ENCODE results near the gene BCL11A. TPM values are rescaled to one million over a fixed set of nuclear protein-coding genes. Genes with fewer than 3 reads are reported as not detected.

The BCL11A gene
- polyA plus RNA-seq, 1 donor, result 3.1 TPM

Other genes with a start within 250 kb of the BCL11A start
- 13.1 TPM for gene PAPOLG, start 202.6 kb upstream of the BCL11A start, polyA plus RNA-seq (ENCODE audit: insufficient read length)